T-helper 2 cell treated with Interferon-gamma antibody and Interleukin-4, amounts not matched to agents 100 ng/mL and 5 ng/mL, for 36 hours (primary cell): ENCODE data around the gene TAS2R60. TPM values are rescaled to one million over a fixed set of nuclear protein-coding genes. Genes with fewer than 3 reads are reported as not detected.
"Not testable (repeated sequence)": the region's sequence is repeated elsewhere in the genome, so short reads cannot be mapped to it uniquely, and the experiment has no call there.

ENCODE experiments used
- intact Hi-C: fragments of 100-400 bp; cut with micrococcal nuclease; formaldehyde crosslinking; loops from one replicate; pipeline ENCODE4 v1.15.1; 2023
- total RNA-seq: library from RNA; stranded (reverse); gene quantifications from 2 replicates; pipeline ENCODE4 v1.2.3, GENCODE V29; 2022

The TAS2R60 gene, protein sequence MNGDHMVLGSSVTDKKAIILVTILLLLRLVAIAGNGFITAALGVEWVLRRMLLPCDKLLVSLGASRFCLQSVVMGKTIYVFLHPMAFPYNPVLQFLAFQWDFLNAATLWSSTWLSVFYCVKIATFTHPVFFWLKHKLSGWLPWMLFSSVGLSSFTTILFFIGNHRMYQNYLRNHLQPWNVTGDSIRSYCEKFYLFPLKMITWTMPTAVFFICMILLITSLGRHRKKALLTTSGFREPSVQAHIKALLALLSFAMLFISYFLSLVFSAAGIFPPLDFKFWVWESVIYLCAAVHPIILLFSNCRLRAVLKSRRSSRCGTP
- not detected in 2 replicates for total RNA-seq

DNA sequence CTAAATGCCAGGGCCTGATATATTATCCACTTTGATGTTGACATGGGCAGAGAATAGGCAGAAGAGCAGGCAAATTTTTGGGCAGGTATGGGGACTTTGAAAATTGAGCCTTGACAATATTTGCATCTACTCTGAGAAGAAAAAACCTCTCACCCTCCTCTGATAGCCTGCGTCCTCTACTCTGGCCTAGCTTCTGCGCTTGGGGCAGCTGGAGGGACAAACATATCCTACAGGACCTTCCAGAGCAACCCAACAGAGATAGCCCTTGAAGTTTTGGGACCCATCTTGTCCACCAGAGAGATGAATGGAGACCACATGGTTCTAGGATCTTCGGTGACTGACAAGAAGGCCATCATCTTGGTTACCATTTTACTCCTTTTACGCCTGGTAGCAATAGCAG, at the start of gene TAS2R60:
Gene TAS2R60 (plus strand): TSS at position 301 of the 400 bp plus-strand sequence. CDS start 0 bp downstream, at position 301.
- intact Hi-C loops: no loop called here

DNA sequence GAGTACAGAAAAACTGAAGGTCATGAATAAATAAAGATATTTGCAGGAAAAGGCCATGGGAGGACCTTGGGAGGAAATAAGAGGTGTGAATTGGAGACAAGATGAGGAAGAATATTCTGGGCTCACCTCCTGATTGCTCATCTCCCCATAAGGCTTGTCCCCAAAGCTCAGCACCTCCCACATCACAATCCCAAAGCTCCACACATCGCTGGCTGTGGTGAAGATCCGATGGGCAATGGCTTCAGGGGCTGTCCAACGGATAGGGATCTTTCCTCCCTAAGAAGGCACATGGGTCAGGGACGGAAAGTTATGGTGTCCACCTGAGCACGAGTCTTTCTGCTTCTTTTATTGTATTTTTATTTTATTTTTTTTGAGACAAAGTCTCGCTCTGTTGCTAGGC, 49.2 kb upstream of the TAS2R60 start:
- intact Hi-C loops: no loop called here

DNA sequence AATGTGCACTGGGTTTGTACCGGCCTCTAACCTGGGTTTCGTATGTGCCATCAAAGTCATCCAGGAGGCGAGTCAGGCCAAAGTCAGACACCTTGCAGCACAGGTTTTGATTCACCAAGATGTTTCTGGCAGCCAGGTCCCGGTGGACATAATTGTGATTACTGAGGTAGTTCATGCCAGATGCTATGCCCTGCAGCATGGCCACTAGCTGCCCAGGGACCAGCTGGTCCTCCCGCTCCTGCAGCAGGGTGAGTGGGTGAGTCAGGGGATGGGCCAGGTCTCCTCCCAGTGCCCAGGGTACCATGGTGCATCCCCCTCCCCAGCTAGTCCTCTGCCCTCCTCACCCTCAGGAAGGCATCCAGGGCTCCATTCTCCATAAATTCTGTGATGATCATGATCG, 48.5 kb upstream of the TAS2R60 start:
- intact Hi-C loops: no loop called here

DNA sequence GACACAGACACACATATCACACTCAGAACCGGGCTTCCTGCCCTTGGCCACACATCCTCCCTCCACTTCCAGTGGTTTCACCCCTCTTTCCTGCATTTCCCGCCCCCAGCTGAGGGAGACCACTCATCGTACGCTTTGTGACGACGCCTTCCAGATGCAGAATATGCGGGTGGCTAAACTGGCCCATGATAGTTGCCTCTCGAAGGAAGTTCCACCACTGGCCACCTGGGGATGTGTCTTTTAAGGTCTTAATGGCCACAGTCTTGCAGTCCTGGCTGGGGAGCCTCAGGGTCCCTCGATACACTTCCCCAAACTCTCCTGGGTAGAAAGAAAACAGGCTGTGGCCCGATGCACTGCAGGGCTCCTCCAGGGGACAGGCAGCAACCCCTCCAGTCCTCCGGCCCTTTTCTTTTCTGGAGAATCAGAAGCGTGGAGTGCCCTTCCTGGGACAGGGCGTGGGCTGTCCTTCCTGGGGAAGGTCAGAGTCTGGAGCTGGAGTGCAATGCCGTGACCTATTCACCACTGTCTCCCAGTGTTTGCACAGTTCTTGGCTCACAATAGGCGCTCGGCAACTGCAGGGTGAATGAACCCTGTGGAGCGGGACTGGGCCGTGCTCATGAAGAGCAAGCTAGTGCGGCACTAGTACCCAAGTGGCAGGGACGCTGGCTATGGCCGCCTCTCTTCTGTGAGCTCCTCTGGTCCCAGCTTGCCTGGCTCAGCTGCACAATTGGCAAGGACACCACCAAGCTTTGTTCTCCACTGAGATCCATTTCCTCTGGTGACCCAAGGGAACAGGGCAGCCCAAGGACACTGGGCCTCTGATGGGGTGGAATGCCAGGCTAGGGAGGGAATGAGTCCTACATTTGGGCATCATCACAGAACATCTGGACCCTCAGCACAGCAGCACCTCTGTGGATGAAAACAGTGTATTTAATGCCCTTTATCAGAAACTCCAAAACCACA, 47.8 kb upstream of the TAS2R60 start:
- intact Hi-C loops: no loop called here

DNA sequence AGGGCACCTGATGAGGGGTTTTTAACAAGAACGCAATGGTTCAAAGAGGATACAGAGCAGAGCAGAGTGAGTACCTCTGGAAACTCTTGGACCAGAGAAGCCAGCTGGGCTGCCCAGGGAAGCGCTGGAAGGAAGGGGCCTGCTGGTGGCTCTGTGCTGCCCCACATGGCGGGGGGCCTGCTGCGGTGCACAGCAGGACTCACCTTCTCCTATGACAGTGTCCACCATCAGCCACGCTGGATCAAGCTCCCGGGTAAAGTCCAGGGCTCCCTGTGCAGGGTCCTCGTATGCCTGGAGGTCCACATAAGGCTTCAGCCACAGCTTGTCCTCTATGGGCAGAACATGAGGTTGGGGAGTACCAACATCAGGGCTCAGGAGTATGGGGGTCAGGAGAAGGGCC, 47.1 kb upstream of the TAS2R60 start:
- intact Hi-C loops: no loop called here

DNA sequence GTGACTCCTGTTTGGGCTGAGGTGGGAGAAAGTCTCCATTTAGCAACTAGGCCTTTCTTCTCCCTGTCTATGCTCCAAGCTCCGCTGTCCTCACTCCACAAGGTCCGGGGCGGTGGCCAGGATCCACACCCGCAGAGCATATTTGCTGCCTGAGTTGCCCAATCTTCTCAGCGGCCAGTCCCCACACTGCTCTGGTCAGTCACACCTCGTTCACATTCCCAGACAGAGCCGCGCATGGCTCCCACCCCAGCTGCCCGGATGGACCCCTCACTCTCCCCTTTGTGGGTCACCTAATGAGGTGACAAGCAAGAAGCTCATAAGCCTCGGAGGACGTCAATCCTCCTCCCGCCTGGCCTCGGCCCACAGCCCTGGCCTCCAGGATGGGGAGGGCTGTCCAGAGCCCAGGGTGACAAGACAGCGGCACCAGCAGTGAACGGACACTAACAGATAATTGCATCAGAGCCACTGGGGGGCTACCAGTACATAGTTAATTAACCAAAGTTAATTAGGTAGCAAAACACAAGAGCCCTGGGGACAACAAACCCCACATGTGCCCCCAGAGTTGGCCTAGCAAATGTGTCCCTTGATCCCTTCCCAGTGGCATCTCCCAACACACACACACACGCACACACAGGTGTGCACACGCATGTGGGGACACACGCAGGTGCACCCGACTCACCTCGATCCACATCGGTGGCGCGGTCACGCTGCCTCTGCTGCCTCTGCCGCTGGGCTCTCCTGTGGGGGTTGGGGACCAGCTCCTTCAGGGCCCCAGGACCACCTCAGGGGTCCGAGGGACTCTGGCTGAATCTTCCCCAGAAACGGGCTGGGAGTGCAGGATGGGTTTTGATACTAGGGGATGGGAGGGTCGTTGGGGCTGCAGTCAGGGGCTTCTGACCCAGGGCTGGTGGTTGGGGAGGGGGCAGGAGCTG, 46.4 kb upstream of the TAS2R60 start:
- intact Hi-C loops: no loop called here

DNA sequence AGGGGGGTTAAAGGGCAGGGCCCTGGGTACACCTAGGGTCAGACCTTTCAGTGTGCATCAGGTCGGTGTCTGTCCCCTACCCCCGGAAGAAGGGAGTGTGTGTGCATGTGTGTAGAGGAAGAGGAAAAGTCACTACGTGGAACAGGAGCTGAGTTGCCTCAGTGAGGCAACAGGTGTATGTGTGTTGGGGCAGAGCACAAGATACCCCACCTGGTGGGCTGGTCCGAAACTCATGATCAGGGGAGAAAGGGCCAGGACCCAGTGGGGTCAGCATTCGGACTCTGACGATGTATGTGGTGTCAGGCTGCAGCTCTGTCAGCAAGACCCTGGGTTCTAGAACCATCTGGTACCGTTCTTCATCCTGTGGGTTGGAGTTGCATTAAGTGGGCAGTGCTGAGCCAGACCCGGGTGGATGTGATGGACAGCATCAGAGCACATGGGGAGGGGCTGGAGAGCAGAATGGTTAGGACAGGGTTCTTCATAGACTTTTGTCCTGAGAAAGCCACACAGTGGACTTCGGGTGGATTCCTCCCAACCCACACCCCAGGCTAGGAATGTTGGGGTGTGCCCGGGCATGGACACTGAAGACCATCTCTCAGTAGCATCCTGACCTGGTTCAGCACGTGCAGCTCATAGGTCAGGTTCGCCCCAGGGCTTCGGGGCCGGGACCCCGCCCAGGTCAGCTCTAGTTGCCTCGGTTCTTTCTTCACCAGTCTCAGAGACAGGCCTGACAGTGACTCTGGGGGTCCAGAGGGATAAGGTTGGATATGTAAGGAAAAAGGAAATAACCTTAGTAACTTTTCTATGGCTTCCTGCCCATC, 45.3 kb upstream of the TAS2R60 start:
- intact Hi-C loops: no loop called here

DNA sequence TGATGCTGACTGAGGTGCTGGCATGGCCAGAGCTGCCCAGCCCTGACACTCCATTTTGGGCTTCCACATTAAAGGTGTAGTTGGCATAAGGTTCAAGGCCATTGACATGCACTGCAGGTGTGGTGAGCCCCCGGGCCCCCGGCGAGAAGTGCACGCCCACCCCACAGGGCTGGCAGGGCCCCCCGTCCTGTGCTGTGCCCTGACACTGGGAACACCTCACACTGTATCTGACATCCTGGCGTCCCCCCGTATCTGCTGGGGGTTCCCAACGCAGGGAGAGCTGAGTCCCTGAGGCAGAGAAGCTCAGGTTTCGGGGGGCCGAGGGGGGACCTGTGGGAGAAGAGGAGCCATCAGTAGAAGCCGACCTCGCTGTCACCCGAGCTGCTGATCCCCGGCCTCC, 44.6 kb upstream of the TAS2R60 start:
- intact Hi-C loops: no loop called here

DNA sequence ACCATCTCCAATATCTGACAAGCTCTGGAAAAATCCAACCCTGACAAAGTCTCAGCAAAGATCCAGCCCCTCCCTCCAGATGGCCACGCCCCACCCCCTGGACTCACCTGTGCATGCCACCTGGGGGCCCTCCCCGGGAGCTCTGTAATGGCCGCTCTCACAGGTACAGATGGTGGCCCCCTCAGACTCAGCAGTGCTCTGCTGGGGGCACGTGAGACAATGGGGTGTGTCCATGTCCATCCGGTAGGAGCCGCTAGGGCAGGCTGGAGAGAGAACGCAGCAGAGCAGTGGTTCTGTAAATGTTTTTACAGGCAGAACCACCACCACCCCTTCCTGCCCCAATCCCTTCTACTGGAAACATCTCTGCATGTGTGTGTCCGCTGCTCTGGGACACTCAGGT, 44.1 kb upstream of the TAS2R60 start:
- intact Hi-C loops: no loop called here

DNA sequence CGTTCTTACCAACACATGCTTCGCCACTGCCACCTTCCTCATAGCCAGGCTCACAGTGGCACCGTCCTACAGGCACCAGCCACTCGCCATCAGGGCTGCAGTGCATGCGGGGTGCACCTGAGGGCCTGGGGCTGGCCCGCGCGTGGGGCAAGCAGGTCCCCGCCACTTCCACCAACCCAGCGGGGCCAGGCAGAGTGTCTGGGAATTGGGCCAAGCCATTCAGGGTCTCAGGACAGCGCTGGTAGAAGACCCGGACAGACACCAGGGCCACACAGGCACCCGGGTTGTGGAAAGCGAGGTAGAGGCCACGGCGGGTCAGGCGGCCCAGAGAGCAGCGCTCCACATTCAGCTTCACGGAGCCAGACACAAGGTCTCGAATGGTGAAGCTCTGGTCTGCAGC, 43.6 kb upstream of the TAS2R60 start:
- intact Hi-C loops: no loop called here

DNA sequence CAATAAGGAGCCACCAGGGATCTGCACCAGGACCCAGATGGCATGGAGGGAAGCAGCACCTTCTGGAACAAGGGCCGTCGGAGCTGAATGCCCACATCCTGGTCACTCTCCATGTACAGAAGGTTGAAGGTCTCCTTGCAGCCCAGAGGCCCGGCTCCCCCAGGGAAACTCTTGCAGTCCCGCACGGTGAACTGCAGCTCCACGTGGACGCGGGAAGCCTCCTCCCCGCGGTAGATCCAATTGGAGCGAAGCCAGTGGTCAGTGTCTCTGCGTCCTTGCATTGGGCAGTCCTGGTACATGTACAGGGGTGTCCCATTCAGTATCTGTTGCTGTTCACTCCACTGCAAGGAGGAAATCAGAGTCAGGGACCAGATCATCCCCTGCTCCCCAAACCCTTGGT, 42.0 kb upstream of the TAS2R60 start:
- intact Hi-C loops: no loop called here

DNA sequence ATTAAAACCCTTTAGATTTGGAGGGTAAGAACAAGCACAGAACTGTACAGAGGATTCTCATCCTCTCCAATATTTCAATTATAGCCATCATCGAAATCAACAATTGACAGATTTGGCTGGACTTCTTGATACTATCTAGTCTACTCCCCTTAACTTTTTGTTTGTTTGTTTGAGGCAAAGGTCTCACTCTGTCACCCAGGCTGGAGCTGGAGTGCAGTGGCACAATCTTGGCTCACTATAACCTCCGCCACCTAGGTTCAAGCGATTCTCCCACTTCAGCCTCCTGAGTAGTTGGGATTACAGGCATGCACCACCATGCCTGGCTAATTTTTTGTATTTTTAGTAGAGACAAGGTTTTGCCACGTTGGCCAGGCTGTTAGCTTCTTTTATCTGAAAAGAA, 41.0 kb upstream of the TAS2R60 start:
- intact Hi-C loops: not testable (repeated sequence)

DNA sequence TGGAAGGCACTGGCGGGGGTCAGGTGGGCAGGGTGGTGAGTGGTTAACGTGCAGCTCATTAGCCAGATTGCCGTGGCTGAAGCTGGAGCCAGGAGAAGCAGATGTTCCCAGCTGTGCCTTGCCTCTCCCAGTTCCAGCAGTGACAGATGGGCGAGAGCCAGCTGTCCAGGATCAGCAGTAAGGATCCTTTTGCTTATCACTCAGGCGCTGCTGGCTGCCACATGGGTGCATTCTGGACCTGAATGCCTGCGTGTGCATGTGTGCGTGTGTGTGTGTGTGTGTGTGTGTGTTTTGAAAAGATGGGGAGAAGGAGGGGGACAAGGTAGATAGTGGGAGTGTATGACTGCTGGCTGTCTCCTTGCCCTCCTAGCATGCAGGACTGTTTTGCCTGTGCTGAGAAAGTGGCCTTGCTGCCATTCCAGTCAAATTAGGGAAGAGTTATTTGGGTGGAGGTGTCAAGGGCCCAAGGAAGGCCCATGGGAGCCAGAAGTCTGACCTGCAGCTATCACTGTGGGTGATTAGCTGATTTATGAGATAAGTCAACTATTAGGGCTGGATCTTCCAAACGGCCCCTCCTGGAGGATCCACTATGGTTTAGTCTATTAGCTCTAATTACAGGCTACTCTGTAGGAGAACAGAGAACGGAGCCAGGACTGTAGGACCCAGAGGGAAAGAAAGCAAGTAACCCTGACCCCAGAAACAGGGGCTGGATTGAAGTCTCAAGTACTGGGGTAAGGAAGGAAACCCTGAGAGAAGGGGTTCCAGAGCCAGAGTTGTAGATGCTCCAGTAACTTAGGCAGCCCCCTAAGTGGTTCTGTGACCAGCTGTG, 37.9 kb upstream of the TAS2R60 start:
- intact Hi-C loops: no loop called here

DNA sequence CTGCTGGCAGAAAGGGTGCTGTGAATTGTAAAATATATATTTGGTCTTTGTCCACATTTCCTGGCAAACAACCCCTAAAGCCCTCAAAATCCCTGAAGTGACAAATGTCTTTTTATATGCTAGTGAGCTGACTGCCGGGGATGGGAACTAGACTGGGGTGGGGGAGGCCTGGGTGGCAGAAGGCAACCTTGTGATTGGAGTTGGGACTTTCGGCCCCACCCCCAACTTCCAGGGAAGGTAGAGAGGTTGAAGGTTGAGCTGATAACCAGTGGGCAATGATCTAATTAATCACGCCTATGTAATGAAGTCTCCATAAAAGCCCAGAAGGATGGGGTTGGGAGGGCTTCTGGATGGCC, 37.3 kb upstream of the TAS2R60 start:
- intact Hi-C loops: no loop called here

DNA sequence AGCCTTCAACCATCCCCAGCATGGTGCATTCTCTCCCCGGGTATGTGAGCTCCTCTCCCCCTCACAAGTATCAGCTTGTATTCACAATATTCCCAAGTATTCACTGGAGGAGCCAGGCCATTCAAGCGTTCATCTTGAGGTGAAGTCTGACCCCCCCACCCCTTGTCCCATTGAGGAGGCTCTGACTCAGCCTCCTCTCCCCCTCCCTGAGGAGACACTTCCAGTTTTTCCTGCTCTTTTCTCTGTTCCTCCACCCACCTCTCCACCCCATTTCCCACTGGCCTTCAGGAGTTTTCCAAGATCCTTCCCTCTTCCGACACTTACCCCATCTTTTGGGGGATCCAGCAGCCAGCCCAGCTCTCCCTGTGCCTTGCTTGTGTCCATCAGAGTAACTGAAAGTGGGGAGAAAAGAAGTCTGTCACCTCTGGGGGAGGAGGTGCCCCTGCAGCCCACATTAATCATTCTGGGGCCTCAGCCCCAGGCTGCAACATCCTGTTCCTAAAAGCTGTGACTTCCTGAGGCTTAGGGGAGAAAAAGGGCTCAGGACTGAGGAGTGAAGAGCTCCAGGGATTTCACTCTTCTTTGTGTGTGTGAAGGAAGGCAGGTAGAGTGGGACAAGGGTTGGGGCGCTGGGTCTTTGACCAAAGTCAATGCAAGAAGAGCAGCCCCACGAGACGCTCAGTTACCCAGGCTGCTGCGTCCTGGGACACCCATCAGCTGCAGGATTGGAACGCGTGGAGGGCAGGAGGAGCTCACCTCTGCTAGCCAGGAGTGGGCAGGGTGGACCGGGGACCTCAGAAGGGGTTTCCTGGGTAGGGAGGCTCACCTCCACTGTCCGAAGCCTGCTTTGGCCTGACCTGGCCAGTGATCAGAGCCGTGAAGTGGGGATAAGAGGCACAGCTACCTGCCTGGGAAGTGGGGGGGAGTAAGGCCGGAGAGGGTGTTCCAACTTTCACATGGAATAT, 35.7 kb upstream of the TAS2R60 start:
- intact Hi-C loops: loop anchor here (2.0 kb wide), 2 partner anchors 27 to 167 kb away; partner anchors contain the start of gene ZYX

DNA sequence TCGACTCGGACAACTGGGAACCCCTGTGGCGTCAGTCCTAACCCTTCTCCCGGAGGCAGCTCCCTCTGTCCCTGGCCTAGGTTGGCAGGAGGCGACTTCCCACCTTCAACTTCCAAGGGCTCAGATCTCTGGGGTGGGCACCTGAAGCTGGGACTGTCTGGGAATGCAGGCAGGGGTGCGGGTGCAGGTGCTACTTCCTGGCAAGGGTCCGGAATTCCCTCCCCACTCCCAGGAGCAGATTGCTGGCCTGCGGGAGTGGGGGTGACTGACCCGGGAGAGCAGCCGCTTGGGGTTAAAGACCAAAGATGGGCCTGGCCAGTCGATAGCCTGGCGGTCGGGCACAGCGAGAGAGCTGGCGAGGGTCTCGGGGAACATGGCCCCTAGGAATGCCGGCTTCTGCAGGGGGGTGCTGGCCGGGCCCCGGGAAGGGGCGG, 35.0 kb upstream of the TAS2R60 start:
- intact Hi-C loops: loop anchor here (2.0 kb wide), 2 partner anchors 27 to 167 kb away; partner anchors contain the start of gene ZYX

DNA sequence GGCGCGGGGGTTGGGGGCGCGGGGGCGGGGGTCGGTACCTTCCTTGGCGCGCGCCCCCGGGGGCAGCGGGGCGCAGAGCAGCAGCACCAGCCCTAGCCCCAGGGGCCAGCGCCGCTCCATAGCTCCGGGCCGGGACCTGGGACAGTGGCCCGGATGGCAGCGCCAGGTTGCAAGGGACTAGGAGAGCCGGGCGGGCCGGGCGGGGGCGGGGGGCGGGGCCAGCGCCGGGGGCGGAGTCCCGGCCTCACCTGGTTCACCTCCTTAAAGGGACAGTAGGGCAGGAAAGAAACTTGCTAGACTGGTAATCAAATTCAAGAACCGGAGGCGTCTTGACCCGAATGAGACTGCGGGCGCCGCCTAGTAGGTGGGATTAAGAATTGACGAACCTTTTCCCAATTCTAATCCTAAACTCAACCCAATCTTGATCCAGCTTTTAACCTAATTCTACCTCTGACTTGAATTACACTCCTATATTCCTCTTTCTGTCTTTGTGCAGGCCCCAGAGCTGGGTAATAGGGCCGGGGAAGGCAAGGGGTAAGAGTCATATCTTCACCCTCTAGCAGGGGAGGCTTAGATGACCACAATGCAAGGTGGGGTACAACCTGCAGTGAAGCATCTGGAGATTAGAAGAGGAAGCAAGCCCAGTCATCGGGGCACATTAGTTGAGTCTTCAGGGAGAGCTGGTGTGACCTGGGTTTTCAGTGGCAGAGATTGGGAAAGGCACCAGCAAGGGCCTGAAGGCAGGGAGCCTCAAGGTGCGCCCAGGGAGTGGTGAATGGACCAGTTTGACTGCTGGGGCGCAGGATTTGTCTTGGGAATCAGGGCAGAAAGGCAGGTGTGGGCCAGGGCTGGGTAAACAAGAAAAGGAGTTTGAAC, 34.3 kb upstream of the TAS2R60 start, which contains the start of gene EPHA1:
Gene EPHA1 (minus strand): TSS at position 171 of the 876 bp plus-strand sequence. CDS start 51 bp downstream, at position 120.
- intact Hi-C loops: loop anchor here (2.0 kb wide), 2 partner anchors 28 to 168 kb away; partner anchors contain the start of gene ZYX
